Measurements from ENCODE around the gene SCRN1. TPM values are rescaled to one million over a fixed set of nuclear protein-coding genes. Genes with fewer than 3 reads are reported as not detected.

The SCRN1 gene
- total RNA-seq, 1 donor from 2014 or later, result 13.4 TPM

- Histone ChIP-seq H3K27ac (replicated peaks) (no peak overlapping the region), H3K36me3 (peaks cover 6% of the 10 kb centered on the region), H3K9me3 (replicated peaks) (no peaks in the 10 kb centered on the region), H3K4me1 (peaks cover 14% of the 10 kb centered on the region), H3K4me3 (no peak overlapping the region), H3K27me3 (ENCODE audit: low read depth) (no peaks in the 10 kb centered on the region)
- DNase-seq, result no peak
- intact Hi-C loops (cut with micrococcal nuclease), result no loop called here
- TF ChIP-seq CTCF (IDR thresholded peaks at IDR 0.05; ENCODE audit: borderline replicate concordance), result no peak
Measured at GRCh38 chr7:29948587-29948986, 41.0 kb downstream of the SCRN1 start.

GRCh38 chr7:29946428-29947186 lies 43.0 kb downstream of the SCRN1 start:
- DNase-seq, result peak; percentile 30
- peaks cover 15% of the 10 kb centered on the region for H3K36me3 ChIP-seq
- no peaks in the 10 kb centered on the region for H3K9me3 ChIP-seq (replicated peaks)
- intact Hi-C loops (cut with micrococcal nuclease), result no loop called here
- no peak overlapping the region for H3K4me3 ChIP-seq
- H3K4me1 ChIP-seq, result peaks cover 12% of the 10 kb centered on the region
- peak; percentile 58 for TF ChIP-seq CTCF (IDR thresholded peaks at IDR 0.05; ENCODE audit: borderline replicate concordance)
- no peaks in the 10 kb centered on the region for H3K27me3 ChIP-seq (ENCODE audit: low read depth)
- peak overlapping the region; percentile 30 for H3K27ac ChIP-seq (replicated peaks)

- Histone ChIP-seq H3K27ac (replicated peaks) (no peak overlapping the region), H3K36me3 (peaks cover 18% of the 10 kb centered on the region)
- intact Hi-C loops (cut with micrococcal nuclease), result no loop called here
Measured at GRCh38 chr7:29945259-29945809, 44.3 kb downstream of the SCRN1 start.

GRCh38 chr7:29940199-29940598 lies 49.4 kb downstream of the SCRN1 start:
- DNase-seq, result no peak
- H3K27me3 ChIP-seq (ENCODE audit: low read depth), result no peaks in the 10 kb centered on the region
- H3K27ac ChIP-seq (replicated peaks), result no peak overlapping the region
- H3K9me3 ChIP-seq (replicated peaks), result no peaks in the 10 kb centered on the region
- TF ChIP-seq CTCF (IDR thresholded peaks at IDR 0.05; ENCODE audit: borderline replicate concordance), result no peak
- peaks cover 66% of the 10 kb centered on the region for H3K36me3 ChIP-seq
- no peaks in the 10 kb centered on the region for H3K4me1 ChIP-seq
- intact Hi-C loops (cut with micrococcal nuclease), result no loop called here
- no peak overlapping the region for H3K4me3 ChIP-seq

More at GRCh38 chr7:29945259-29945809, 44.3 kb downstream of the SCRN1 start:
- Histone ChIP-seq H3K9me3 (replicated peaks) (no peaks in the 10 kb centered on the region), H3K4me3 (no peak overlapping the region), H3K4me1 (peaks cover 12% of the 10 kb centered on the region), H3K27me3 (ENCODE audit: low read depth) (no peaks in the 10 kb centered on the region)
- TF ChIP-seq CTCF (IDR thresholded peaks at IDR 0.05; ENCODE audit: borderline replicate concordance), result no peak
- DNase-seq, result no peak

GRCh38 chr7:29937132-29937531 lies 52.5 kb downstream of the SCRN1 start:
- no peak overlapping the region for H3K4me3 ChIP-seq
- H3K27ac ChIP-seq (replicated peaks), result no peak overlapping the region
- no peaks in the 10 kb centered on the region for H3K9me3 ChIP-seq (replicated peaks)
- TF ChIP-seq CTCF (IDR thresholded peaks at IDR 0.05; ENCODE audit: borderline replicate concordance), result no peak
- peaks cover 65% of the 10 kb centered on the region for H3K36me3 ChIP-seq
- DNase-seq, result no peak
- no peaks in the 10 kb centered on the region for H3K4me1 ChIP-seq
- intact Hi-C loops (cut with micrococcal nuclease), result no loop called here
- H3K27me3 ChIP-seq (ENCODE audit: low read depth), result no peaks in the 10 kb centered on the region
